OCI-M2 (cell line): ENCODE measurements around the gene PFDN5.
"Not testable (repeated sequence)": the region's sequence is repeated elsewhere in the genome, so short reads cannot be mapped to it uniquely, and the experiment has no call there.

Experiments
- DNase-seq: peaks from one replicate; lab custom pipeline; 2025; ENCODE audit not compliant: unreplicated experiment; lab: John Stamatoyannopoulos, UW

Gene PFDN5

GRCh38 chr12:53326460-53327185, 31.3 kb downstream of the PFDN5 start:
- no peak for DNase-seq

GRCh38 chr12:53327435-53328042, 32.2 kb downstream of the PFDN5 start:
- DNase-seq, result no peak

- DNase-seq, result no peak
Measured at GRCh38 chr12:53328043-53328435, 32.7 kb downstream of the PFDN5 start.

- DNase-seq, result no peak
Measured at GRCh38 chr12:53330671-53331070, 35.3 kb downstream of the PFDN5 start.

- DNase-seq, result not testable (repeated sequence)
Measured at GRCh38 chr12:53332339-53332738, 37.0 kb downstream of the PFDN5 start.

- no peak for DNase-seq
Measured at GRCh38 chr12:53332744-53333143, 37.4 kb downstream of the PFDN5 start.

GRCh38 chr12:53333289-53333688, 37.9 kb downstream of the PFDN5 start:
- no peak for DNase-seq

- DNase-seq, result no peak
Measured at GRCh38 chr12:53333845-53334244, 38.5 kb downstream of the PFDN5 start.

GRCh38 chr12:53334822-53335221, 39.5 kb downstream of the PFDN5 start:
- DNase-seq, result no peak

GRCh38 chr12:53336181-53336681, 40.9 kb downstream of the PFDN5 start, which contains the start of gene SP7:
Gene SP7 (minus strand): TSS chr12:53336354. CDS start chr12:53335646, 708 bp downstream.
- no peak for DNase-seq

GRCh38 chr12:53338017-53338416, 42.7 kb downstream of the PFDN5 start:
- no peak for DNase-seq

- no peak for DNase-seq
Measured at GRCh38 chr12:53338916-53339315, 43.6 kb downstream of the PFDN5 start.

- no peak for DNase-seq
Measured at GRCh38 chr12:53340398-53340797, 45.1 kb downstream of the PFDN5 start.

- DNase-seq, result no peak
Measured at GRCh38 chr12:53343449-53343848, 48.1 kb downstream of the PFDN5 start.

- no peak for DNase-seq
Measured at GRCh38 chr12:53343969-53344368, 48.6 kb downstream of the PFDN5 start.

GRCh38 chr12:53344487-53344823, 49.1 kb downstream of the PFDN5 start:
- no peak for DNase-seq

GRCh38 chr12:53344824-53345485, 49.6 kb downstream of the PFDN5 start:
- DNase-seq, result peak; percentile 37

GRCh38 chr12:53345486-53346188, 50.3 kb downstream of the PFDN5 start:
- no peak for DNase-seq

GRCh38 chr12:53346491-53346890, 51.1 kb downstream of the PFDN5 start:
- DNase-seq, result no peak

- no peak for DNase-seq
Measured at GRCh38 chr12:53347905-53348304, 52.6 kb downstream of the PFDN5 start.
